Stimulated activated CD4-positive, alpha-beta T cell treated with anti-CD3 and anti-CD28 coated beads, Interleukin-2, amount 100 ng/mL, for 48 hours (primary cell): ENCODE data around the gene OCEL1.

Experiments used
- DNase-seq, 2 donors: peaks; one replicate each; pipeline ENCODE4 v3.0.0-alpha.2; 2020

The OCEL1 gene

DNA sequence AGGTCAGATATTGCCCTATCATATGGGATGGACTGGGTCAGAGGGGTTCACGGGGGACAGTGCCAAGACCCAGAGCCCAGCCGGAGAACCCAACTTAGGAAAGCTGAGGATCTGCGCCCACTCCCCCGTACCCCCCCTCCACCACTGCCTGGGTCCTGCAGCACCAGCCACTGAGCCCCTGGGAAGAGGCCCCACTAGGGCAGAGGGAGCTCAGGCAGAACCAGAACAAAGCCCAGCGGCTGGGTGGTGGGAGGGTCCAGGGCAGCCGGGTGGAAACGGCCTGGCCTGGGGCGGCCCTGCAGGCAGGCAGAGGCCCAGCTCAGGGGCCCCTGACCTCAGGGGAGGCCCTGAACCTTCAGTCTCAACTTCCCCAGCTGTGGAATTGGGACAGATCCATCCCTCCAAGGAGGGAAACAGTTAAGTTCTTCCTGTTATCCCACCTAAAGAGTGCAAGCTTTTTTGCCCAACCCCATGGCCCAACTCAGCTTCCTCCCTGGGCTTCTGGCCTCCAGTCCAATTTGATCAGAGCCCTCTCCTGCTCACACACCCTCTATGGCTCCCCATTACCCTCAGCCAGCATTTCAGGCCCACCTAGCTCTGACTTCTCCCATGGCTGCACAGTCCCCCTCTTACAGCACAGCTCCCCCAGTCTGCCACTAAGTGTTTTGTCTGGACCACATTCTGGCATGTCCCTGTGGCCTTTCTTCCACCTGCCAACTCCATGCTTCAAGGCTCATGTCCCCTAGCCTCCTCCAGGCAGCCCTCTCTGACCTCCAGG, 16.6 kb downstream of the OCEL1 start:
- no peak for DNase-seq

DNA sequence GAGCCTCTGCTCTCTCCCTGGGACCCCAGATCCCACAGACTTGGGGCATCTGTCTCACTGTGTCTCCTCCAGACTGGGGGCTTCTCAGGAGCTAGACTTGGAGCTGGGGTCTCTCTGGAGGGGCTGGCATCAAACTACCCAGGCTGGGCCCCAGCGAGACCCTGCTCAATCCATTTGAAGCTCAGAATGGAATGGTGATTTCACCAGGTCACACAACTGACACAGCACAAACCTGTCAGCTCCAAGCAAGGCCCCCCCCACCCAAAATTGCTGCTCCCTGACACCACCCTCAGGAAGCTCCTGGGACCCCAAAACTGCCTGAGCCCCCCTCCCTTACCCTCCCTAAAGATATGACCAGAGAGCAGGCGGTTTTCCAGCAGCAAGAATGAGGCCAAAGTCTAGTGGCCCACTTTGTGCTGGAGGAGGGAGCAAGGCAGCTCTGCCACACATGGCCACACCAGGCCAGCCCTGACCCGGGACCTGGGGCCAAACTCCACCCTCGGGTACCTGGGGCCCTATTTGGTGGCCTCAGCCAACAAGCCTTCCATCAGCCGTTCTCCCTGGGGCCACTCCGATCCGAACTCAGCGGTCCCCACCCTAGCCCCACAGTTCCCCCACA, 17.3 kb downstream of the OCEL1 start:
- no peak for DNase-seq

DNA sequence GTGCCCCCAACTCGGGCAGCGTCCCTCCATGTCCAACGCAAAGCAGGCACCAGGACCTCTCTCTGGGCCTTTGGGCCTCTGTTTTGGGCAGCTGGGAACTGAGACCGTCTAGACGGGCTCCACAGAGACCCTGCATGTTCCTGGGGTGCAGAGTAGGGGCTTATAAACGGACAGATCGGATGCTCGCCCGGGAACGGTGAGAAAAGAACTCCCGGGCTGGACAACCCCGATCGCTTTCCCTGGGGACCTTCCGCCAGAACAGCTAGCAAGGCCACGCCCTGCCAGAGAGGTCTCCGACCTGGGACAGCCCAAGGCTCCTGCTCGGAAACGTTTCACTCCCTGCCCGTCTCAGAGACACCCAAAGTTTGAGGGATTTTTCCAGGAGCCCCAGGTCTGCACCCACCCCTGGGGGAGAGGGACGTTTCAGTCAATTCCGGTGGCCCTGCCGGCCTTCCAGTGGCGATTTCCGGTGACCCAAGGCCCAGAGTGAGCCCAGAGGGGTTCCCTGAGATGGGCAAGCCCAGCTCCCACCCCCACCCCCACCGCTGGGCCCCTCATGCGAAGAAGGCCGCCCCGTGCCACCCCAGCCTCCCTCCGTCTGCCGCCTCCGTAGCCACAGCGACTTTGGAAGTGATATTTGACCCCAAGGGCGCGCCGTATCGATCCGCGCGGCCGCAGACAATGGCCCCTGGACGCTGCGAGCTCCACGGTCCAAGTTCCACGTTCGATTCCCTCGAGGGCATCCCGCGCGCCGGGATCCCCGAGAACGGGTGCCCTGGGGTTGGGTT, 18.0 kb downstream of the OCEL1 start:
- no peak for DNase-seq

DNA sequence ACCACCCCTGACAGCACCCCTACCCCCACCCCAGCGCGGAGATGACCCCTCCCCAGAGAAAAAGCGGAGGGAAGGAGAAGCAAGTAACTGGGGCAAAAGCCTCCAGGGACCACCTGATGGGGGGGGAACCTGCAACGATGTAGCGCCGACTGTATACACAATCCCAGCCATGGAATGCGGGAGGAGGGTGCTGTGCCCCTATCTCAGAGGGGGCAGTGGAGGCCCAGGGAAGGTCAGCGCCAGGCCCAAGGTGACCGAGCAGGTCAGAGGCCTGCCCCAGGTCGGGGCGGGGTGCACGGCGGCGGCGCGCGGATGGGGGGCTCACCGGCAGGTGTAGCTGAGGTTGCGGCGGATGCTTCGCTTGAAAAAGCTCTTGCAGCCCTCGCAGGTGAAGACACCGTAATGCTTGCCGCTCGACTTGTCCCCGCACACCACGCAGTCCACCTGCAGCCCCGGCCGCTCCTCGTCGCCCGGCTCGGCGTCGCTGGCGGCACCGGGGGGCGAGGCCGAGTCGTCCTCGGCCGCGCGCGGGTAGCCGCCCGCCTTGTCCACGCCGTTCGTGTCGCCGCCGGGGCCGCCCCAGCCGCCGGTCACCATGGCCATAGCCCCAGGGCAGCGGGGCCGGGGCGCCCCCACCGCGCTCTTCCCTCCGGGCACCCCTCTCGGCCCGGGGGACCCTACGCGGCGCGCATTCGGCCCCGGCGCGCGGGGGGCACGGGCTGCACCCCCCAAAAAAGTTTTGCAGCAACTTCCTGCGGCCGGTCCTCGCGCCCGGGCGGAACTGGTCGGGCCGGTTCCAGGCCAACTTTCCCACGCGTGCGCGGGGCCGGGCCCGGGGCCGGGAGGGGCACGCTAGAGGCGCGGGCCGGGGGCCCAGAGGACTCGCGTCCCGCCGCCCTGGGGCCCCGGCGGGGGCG, 18.9 kb downstream of the OCEL1 start:
- no peak for DNase-seq

DNA sequence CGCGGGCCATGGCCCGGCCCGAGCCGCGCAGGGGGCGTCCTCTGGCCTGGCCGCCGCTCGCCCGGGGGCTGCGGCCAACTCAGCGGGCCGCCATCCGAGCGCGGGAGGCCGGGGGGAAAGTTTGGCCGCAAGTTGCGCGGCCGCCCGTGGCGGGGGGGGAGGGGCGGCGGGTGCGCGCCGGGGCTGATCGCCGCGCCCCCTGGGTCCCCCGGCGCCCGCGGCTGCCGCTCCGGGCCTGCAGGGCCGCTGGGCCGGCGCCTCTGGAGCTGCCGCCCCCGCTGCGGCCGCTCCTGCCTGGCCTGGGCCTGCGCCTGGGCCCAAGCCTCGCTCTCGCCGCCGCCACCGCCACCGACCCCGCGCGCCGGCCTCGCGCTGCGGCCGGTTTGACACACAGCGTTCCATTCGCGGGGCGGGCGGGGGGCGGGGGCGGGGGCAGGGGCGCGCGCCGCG, 19.5 kb downstream of the OCEL1 start, which contains the start of gene NR2F6:
NR2F6 (minus strand) TSS at position 385 of the 450 bp plus-strand sequence. CDS start 699 bp downstream, outside the sequence.
- DNase-seq = no peak

DNA sequence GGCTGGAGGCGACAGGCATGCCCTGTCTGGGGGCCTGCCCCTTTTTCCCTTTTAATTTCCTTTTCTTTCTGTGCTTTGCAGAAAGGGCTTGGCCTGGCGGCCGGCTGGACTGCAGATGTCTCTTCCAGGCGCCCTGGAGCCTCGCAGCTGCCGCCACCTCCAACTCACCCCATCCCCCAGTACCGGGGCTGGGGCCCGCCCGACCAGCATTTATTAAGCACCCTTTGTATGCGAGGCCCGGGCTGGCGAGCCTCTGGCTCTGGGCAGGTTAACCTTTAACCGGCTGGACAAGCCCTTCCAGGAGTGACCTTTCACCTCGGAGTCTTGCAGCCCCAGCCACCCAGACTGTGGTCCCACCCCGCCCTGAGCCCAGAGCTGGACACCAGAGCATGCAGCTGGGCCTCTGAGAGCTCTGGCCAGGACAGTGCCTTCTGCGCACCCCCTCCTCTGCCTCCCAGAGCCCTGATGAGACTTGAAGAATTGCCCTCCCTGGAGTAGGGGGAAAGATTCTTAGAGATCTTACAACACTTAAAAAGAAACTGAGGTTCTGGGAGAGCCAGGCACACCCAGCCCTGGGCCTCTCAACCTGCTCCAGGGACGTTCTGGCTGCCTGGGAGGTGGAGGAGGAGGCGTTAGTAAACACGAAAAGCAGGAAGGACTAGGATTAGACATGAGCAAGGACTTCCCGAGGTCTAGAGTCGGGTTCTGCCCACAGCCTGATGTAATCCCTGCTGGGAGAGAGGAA, 20.8 kb downstream of the OCEL1 start:
- DNase-seq = no peak

DNA sequence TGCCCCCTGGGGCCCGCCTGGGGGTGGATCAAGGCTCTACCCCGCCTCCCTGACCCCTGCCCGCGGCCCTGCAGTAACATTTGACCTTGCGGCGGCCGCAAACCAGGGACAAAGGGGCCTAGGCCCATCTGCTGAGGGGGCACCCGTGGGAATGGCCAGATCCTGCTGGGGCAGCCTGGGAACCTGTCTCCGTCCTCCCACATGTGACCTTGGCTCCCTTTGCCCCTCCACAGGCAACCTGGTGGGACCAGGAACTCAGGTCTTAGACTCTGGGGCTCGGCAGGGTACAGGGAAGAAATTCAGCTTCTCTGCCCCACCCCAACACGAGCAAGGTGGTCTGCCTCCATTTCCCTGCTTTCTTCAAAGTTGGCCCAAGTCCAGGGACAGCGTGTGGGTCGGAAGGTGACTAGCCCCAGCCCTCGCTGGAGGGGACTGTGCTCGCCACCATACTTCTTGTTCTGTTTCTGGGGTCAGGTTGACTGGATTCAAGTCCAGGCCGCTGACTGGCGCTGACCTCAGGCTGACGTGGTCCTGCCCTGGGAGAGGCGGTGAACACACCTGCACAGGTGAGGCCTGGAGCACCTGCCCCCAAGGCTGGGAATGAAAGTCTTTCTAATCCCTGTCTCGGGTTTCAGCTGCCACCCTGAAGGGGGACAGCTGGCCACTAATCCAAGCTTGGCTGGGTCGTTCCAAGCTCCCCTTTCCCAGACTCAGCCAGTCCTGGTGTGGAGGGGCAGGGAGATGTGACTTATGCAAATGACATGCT, 22.2 kb downstream of the OCEL1 start:
- DNase-seq = no peak

DNA sequence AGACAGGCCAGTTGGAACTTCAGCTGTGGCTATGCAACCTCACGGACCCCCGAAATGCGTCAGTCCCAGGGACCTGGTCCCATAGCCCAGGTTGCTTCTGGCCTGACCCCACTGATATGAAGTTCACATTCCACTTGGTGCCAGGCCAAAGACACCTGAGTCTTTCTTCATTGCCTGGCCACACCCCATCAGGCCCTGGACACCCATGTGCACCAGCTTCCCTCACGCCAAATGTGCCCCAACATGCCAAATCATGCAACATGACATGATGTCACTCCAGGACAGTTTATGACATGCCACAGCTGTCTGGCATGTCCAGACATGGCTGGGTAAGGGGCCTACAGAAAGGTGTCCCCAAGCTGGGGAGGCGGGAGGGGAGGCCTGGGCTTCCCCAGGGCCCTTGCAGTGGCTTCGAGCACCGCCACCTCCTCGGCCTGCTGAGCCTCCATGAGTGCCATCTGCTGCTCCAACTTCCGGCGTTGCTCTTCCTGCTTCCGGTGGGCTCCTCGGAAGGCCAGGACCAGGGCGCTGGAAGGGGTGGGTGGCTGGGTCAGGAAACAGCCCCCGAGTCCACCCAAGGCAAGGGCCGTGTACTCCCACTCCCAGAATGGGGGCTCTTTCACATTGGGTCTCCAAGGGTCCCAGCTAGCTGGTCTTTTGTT, 24.0 kb downstream of the OCEL1 start:
- no peak for DNase-seq

DNA sequence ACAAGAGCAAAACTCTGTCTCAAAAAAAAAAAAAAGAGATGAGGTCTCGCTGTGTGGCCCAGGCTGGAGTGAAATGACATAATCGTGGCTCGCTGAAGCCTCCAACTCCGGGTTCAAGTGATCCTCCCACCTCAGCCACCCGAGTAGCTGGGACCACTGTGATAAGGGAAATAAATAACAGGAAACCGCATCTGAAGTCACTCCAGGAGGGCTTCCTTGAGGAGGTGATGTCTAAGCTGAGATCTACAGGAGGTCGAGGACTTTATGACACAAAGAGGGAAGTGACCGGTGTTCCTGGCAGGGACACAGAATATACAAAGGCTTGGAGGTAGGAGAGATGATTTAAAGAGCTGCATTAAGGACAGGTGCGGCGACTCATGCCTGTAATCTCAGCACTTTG, 28.6 kb downstream of the OCEL1 start:
- DNase-seq = no peak

DNA sequence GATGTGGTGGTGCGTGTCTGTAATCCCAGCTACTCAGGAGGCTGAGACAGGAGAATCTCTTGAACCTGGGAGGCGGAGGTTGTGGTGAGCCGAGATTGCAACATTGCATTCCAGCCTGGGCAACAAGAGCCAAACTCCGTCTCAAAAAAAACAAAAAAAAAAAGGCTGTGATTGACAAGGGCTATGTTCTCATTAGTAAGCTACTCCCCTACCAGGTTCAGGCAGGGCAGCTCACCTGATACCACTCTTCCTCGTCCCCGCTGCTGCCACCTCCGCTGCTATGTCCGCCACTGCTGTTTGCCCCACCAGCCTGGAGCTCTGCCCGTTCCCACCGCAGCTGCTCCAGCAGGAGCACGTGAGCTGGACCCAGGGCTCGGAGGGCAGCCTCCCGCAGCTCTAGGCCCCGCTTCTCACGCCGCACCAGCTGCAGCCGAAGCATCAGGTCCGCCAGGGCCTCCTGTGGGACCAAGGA, 29.2 kb downstream of the OCEL1 start:
- DNase-seq = no peak

DNA sequence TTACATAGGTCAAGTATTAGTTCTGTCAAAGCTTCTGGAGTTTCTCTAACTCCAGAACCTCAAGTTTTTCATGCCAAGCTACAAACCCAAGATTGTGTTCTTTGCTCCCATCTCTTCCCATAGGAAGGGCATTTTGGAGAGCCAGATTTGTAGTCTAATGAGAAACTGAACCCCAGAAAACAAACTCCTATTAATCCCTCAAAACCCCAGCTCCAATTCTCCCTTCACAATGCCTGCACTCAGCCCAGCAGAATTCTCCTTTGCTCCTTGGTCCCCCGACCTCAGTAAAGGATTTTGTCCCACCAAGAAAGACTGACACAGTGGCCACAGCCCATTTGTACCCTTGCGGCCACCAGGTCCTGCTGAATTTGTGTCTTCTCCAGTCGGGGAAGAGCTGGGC, 30.1 kb downstream of the OCEL1 start:
- DNase-seq = no peak

DNA sequence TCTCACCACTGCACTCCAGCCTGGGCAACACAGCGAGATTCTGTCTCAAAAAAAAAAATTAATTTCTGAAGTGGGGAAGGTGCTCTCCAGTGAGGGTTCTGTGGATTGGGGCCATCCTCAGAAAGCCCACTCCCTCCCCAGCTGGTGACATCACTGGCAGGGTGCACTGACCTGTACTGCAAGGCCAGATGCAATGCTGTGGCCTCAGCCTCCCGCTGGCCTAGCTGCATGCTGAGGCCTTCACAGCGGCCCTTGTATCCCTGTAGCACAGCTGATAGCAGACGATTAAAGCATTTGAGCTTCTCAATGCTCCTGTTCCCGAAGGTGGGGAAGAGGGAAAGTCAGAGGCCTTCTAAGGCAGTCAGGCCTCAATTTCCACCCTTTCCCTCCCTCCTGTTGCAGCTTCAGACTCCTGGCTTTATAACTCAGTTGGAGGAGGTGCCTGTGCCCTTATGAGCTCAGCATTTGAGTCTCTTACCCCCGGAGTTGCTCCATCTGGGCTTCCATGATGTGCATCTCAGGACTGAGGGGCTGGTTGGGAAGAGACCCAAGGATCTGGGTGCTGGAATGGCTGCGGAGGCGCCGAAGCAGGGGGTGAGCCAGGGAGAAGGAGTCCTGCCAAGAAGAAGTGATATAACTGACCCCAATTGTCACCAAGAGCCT, 33.2 kb downstream of the OCEL1 start:
- no peak for DNase-seq

DNA sequence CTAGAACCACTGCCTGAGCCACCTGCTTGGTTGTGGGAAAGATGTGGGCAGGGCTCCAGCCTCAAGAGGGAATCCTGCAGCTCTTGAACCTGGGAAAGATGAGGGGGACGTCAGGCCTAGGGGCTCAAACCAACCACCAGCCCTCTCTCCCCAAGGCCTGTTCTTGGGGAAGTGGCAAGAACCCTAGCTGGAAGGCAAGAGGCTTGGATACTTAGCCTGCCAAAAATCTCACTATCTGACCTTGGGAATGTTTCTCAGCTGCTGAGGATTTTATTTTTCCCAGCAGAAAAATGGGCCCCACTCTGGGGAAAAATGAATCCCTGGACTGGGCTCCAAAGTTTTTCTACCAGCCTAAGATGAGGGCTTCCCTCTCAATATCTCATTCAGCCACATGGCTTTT, 33.9 kb downstream of the OCEL1 start:
- no peak for DNase-seq

DNA sequence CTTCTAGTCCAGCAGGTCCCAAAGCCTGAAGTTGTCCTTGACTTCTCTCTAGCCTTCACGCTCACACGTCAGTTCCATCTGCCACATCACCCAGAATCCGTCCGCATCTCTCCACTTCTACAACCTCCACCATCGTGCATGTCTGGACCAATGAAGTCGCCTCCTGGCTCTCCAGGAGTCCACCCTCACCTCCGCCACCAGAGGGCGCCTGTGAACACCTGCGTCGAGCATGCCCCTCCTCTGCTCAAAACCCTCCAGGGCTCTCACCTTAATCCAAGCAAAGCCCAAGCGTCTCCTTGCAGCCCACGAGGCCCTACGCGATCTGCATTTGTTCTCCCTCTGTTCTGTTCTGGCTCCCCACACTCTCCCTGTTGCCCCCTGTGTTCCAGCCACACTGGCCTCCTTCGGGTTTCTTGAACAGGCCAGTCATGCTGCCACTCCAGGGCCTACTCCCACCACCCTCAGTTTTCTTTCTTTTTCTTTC, 34.9 kb downstream of the OCEL1 start:
- peak; percentile 93 to 94 for DNase-seq

DNA sequence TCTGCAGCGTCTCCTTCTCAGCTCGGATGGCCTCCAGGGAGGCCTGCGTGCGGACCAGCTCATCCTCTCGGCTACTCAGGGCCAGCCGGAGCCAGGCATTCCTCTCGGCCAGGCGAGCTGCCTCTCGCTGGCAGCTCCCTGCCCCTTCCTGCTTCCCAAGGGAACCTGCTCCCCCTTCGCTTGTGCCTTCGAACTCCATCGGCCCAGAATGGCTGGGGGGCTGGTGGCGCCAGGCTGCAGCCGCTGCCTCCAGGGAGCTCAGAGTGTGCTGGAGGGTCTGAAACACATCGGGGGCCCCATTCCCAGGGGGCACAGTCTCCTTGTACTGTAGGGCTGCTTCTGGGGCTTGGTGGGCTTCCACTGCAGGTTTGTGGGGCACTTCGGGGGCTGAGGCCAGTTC, 36.5 kb downstream of the OCEL1 start:
- DNase-seq = no peak

DNA sequence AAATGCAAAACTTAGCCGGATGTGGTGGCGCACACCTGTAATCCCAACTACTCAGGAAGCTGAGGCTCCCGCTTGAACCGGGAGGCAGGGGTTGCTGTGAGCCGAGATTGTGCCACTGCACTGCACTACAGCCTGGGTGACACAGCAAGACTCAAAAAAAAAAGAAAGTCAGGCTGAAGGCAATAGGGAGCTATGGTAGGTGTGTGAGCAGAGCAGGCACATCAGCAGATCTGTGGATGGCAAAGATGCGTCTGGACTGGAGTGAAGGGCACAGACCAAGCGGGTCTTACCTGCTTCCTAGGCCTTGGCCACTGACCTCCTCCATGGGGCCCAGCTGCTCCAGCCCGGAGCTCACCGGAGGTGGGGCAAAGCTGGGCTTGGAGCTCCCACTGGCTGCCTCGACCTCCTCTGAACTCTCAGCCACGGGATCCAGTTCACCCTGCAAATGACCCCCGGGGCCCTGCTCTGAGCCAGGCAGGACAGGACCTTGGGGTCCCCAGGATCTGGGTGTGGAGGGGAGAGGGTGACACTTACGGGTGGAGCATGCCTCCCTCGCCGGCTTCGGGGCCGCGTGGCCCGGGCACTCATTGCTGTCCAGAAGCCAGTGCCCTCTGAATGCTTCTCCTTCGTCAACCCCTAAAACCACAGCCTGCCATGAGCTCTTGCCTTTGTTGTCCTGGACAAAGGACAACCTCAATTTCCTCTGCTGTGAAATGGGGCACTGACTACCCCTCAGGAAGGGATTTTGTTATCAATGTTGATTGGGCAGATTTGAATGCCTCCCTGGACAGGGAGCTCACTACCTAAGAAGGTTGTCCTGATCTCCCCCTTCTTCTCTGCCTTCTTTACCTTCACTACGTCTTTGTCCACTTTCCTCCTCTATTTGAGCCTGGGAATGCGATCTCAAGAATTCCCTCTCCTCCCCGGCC, 38.0 kb downstream of the OCEL1 start:
- no peak for DNase-seq

DNA sequence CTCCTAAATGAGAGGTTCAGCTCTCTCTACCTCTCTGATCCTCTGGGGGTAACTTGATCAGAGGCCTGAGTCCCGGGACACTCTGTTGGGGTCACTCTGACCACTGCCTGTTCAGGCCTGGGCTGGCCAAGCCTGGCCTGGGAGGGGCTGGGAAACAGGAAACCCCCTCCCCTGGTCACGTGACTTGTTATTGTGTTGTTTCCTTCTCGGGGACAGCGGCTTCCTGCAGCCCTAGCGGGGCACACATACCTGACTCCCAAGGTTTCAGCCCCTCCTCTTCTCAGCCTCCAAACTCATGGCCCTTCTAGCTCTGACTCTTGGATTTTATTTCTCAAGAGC, 38.6 kb downstream of the OCEL1 start, which contains the start of gene USHBP1:
USHBP1 (minus strand) TSS at position 105 of the 339 bp plus-strand sequence. CDS start 446 bp downstream, outside the sequence.
- no peak for DNase-seq

DNA sequence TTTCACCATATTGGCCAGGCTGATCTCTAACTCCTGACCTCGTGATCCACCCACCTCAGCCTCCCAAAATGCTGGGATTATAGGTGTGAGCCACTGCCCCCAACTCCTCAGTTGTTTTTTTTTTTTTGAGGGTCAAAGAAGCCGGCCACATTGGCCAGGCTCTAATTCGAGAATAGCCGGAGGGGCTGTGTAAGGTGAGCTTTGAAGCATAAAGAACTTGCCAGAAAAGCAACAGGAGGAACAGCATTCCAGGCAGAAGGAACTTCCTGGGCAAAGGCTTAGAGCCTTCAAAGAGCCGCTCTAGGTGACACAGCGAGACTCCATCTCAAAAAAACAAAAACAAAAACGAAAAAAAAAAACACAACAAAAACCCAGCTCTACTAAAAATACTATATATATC, 40.0 kb downstream of the OCEL1 start:
- DNase-seq = no peak
